ENCODE measurements around the gene SV2C.
A peak's percentile ranks its signal among the peaks of the same experiment; 100 is the strongest.

SV2C gene

GRCh38 chr5:76190356-76190755 is 107.2 kb downstream of the SV2C start (continued):
- no peak for TF ChIP-seq POU6F1 (CRISPR knock-in tag; IDR thresholded peaks at IDR 0.05; ENCODE audit: borderline replicate concordance, low read depth)

DNA sequence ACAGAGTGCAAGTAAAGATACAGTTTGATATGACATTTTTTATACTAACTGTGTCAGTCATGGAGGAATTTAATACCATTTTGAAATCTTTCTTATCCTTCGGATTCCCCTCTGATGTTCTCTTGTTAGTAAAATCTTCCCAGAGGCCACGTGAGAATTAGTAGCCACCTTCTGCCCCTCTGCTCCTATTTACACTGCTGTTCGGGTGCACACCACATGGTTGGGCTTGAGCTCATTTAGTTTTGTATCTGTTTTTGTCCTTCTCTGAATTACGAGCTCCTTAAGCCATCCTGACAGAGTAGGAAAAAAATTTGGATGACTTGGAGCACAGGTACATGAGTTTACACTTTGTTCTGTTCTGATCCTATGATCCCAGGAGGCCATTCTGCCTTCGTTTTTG is 109.7 kb downstream of the SV2C start:
- ATAC-seq, result no peak
- TF ChIP-seq ZNF70 (CRISPR knock-in tag; IDR thresholded peaks at IDR 0.05) (peak; percentile 78), ZNF8 (CRISPR knock-in tag; IDR thresholded peaks at IDR 0.05) (no peak)

- no peak for ATAC-seq
- TF ChIP-seq PPARA (CRISPR knock-in tag; IDR thresholded peaks at IDR 0.05; ENCODE audit: borderline replicate concordance), result no peak
- TF ChIP-seq ZFP30 (CRISPR knock-in tag; IDR thresholded peaks at IDR 0.05), result no peak
These were observed 110.5 kb downstream of the SV2C start for GRCh38 chr5:76193635-76194034.

GRCh38 chr5:76194340-76194739 is 111.2 kb downstream of the SV2C start:
- TF ChIP-seq RARB (CRISPR knock-in tag; IDR thresholded peaks at IDR 0.05) (no peak), TOX (CRISPR knock-in tag; IDR thresholded peaks at IDR 0.05; ENCODE audit: borderline replicate concordance) (no peak), PATZ1 (CRISPR knock-in tag; IDR thresholded peaks at IDR 0.05; ENCODE audit: borderline replicate concordance) (no peak), ISL1 (CRISPR knock-in tag; IDR thresholded peaks at IDR 0.05) (no peak), BACH2 (CRISPR knock-in tag; IDR thresholded peaks at IDR 0.05; ENCODE audit: borderline replicate concordance) (no peak), ESRRG (CRISPR knock-in tag; IDR thresholded peaks at IDR 0.05) (no peak), GLIS3 (CRISPR knock-in tag; IDR thresholded peaks at IDR 0.05) (no peak), PPARA (CRISPR knock-in tag; IDR thresholded peaks at IDR 0.05; ENCODE audit: borderline replicate concordance) (no peak), CREB5 (CRISPR knock-in tag; IDR thresholded peaks at IDR 0.05; ENCODE audit: low read depth) (no peak), OSR1 (CRISPR knock-in tag; IDR thresholded peaks at IDR 0.05) (no peak), CSDC2 (CRISPR knock-in tag; IDR thresholded peaks at IDR 0.05) (no peak), ZC3H10 (CRISPR knock-in tag; IDR thresholded peaks at IDR 0.05) (no peak), CSRNP3 (CRISPR knock-in tag; IDR thresholded peaks at IDR 0.05) (no peak), ARNTL (CRISPR knock-in tag; IDR thresholded peaks at IDR 0.05; ENCODE audit: borderline replicate concordance, low read depth) (no peak), SNAI2 (CRISPR knock-in tag; IDR thresholded peaks at IDR 0.05) (no peak)
- no peak for ATAC-seq

GRCh38 chr5:76196457-76196856 is 113.3 kb downstream of the SV2C start:
- ATAC-seq, result no peak
- TF ChIP-seq ZC3H10 (CRISPR knock-in tag; IDR thresholded peaks at IDR 0.05), result no peak

DNA sequence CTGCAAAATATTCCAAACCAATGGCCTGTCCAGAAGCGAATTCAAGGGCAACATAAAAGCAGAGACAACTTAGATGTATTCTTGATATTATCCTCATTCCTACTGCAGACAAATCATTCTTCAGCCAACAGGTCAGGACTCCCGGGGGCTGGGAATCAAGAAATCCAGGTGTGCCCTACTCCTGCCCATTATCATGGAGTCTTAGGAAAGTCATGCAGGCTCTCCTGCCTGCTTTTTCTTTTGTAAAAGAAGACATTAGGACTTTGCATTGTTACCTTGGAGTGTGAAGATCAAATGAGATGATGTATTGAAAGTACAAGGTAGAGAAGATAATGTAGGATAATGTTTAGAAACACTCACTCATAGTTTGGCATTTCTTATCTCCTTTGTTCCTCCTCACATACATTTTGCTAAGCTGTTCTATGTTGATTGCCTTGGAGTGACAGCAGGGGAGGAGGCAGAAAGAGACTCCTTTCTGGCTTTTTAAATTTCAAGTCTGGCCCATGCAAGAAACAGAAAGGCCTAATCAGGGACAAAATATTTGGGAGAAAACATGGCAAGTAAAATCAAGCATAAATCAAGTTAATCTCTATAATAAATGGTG is 113.8 kb downstream of the SV2C start:
- no peak for ATAC-seq
- TF ChIP-seq ZNF565 (CRISPR knock-in tag; conservative IDR thresholded peaks at IDR 0.05; ENCODE audit: low read depth) (no peak), ZFP30 (CRISPR knock-in tag; IDR thresholded peaks at IDR 0.05) (no peak)

Data from SK-N-SH treated with all-trans-retinoic acid at 6 μM for 48 hours (cell line).